MM.1S (cell line): ENCODE data around the gene SSNA1.

Experiments
- EZH2 ChIP-seq: fragments of 300-600 bp; sonication (generic); optimal IDR thresholded peaks from 2 replicates; pipeline ENCODE3; 2017; ENCODE audit warnings: low read depth, mild to moderate bottlenecking, antibody characterized with exemption, low read length, mixed read lengths
- EZH2phosphoT487 ChIP-seq: fragments of 300-600 bp; sonication (generic); IDR thresholded peaks from 2 replicates; pipeline ENCODE4 v1.6.1; 2018; ENCODE audit warnings: antibody characterized with exemption, low read length
- TF ChIP-seq, protein P1 (sequence below): fragments of 300-600 bp; sonication (generic); IDR thresholded peaks from 2 replicates; pipeline ENCODE4 v1.5.1; 2016; ENCODE audit warnings: antibody characterized with exemption, low read length, mixed read lengths

DNA sequence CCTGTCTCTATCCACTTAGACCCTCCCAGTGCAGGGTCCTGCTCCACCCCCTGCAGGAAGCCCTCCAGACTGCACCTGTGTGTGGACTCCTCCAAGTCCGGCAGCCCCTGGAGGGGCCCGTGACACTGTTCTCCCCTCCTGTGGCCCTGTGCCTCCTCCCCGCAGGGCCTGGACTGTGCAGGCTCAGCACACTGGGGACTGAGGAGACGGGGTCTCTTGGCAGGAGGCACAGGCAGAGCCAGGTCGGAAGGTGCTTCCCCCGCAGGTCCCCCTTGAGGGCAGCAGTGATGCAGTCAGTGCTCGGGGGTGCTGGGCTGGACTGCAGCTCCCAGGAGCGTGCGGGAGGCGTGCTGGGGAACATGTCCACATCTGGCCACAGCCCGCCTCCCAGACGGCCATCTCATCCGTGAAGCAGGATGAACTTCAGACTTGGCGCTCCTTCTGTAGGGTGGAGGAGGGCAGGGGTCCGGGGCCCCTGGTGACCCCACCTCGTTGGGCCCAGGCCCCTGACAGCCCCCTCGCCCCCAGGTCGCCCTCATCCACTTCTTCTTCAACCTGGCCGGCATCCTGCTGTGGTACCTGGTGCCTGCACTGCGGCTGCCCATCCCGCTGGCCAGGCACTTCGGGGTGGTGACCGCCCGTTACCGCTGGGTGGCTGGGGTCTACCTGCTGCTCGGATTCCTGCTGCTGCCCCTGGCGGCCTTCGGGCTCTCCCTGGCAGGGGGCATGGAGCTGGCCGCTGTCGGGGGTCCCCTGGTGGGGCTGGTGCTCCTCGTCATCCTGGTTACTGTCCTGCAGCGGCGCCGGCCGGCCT, 47.2 kb downstream of the SSNA1 start:
- TF ChIP-seq, protein P1, sequence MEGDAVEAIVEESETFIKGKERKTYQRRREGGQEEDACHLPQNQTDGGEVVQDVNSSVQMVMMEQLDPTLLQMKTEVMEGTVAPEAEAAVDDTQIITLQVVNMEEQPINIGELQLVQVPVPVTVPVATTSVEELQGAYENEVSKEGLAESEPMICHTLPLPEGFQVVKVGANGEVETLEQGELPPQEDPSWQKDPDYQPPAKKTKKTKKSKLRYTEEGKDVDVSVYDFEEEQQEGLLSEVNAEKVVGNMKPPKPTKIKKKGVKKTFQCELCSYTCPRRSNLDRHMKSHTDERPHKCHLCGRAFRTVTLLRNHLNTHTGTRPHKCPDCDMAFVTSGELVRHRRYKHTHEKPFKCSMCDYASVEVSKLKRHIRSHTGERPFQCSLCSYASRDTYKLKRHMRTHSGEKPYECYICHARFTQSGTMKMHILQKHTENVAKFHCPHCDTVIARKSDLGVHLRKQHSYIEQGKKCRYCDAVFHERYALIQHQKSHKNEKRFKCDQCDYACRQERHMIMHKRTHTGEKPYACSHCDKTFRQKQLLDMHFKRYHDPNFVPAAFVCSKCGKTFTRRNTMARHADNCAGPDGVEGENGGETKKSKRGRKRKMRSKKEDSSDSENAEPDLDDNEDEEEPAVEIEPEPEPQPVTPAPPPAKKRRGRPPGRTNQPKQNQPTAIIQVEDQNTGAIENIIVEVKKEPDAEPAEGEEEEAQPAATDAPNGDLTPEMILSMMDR = no peak
- TF ChIP-seq EZH2 (no peak), EZH2phosphoT487 (no peak)
